Heart left ventricle (tissue), 16 donors: Measurements from ENCODE around the gene DUSP15. TPM values are rescaled to one million over a fixed set of nuclear protein-coding genes. Genes with fewer than 3 reads are reported as not detected.

ENCODE experiments used
- ATAC-seq, 4 donors: fragments of 200-7000 bp; cut with Tn5 transposase; one replicate each; pipeline ENCODE4 v1.9.1; 2020 to 2022; ENCODE audit warnings: moderate library complexity in 4 of 4, mild to moderate bottlenecking in 3 of 4, moderate number of reproducible peaks in 1 of 4
- DNase-seq, 5 donors: peaks; one replicate each; pipeline ENCODE4 v3.0.0-alpha.2; 2020
- H3K27ac ChIP-seq, 12 donors: fragments of 200-600 bp; sonication (generic) in 4 of 12; one replicate each; pipeline versions ENCODE4 v1.5.0 to v1.8.0; 2016 to 2022; ENCODE audit warnings: mild to moderate bottlenecking in 2 of 12
- H3K27me3 ChIP-seq, 9 donors: fragments of 200-600 bp; sonication (generic) in 2 of 9; one replicate each; pipeline versions ENCODE4 v1.5.1 to v1.8.0; 2016 to 2022; ENCODE audit warnings: mild to moderate bottlenecking in 3 of 9
- H3K36me3 ChIP-seq, 9 donors: fragments of 200-600 bp; sonication (generic) in 2 of 9; one replicate each; pipeline versions ENCODE4 v1.5.0 to v1.8.0; 2018 to 2022; ENCODE audit warnings: mild to moderate bottlenecking in 2 of 9
- H3K4me1 ChIP-seq, 12 donors: fragments of 200-600 bp; sonication (generic) in 4 of 12; one replicate each; pipeline versions ENCODE4 v1.5.0 to v1.8.0; 2016 to 2022; ENCODE audit warnings: mild to moderate bottlenecking in 3 of 12
- H3K4me3 ChIP-seq, 12 donors: fragments of 200-600 bp; sonication (generic) in 4 of 12; one replicate each; pipeline versions ENCODE4 v1.5.0 to v1.8.0; 2017 to 2022; ENCODE audit warnings: mild to moderate bottlenecking in 9 of 12, moderate library complexity in 4 of 12
- H3K9me3 ChIP-seq, 12 donors: fragments of 200-600 bp; sonication (generic) in 4 of 12; one replicate each; pipeline versions ENCODE4 v1.5.0 to v1.8.0; 2016 to 2022; ENCODE audit warnings: mild to moderate bottlenecking in 1 of 12
- POLR2A ChIP-seq, 2 donors: fragments of 450-650 bp; IDR thresholded peaks; one replicate each; pipeline ENCODE4 v1.6.1; 2017; ENCODE audit warnings: antibody characterized with exemption in 2 of 2, mild to moderate bottlenecking in 2 of 2, moderate library complexity in 2 of 2
- WGBS, 4 donors: extraction: QIAGEN DNeasy Blood & Tissue Kit in 2 of 4; methylation state at CpG; one replicate each; pipeline versions ENCODE4 v1.1.5 to v1.1.7; 2013 to 2018; 5-methylcytosine and 5-hydroxymethylcytosine counted together
- intact Hi-C, 10 donors: fragments of 100-400 bp; cut with DNase I; formaldehyde crosslinking; loops; one replicate each; pipeline versions ENCODE4 v1.11.1 to v1.14.2; 2022
- polyA plus RNA-seq, 2 donors: library from polyadenylated mRNA; stranded (reverse); fragments of 200-250 nt; gene quantifications; one replicate each; pipeline ENCODE4 v1.2.3, GENCODE V29; 2013
- total RNA-seq, 9 donors: library from RNA; depleted of rRNA in 2 of 9; stranded (reverse); fragments of >200 nt in 2 of 9; fragmentation: NEBNext Ultra II Directional in 3 of 9; extraction: Animal tissue kit (Norgen Biotek cat#: 25700) in 3 of 9; gene quantifications; one replicate each; pipeline versions ENCODE4 v1.1.0 to v1.2.4, GENCODE V29; 2016 to 2023
- TF ChIP-seq, protein P1 (sequence below), 12 donors: fragments of 200-600 bp; sonication (generic) in 4 of 12; IDR thresholded peaks; one replicate each; pipeline versions ENCODE4 v1.5.0 to v1.8.0; 2018 to 2022; ENCODE audit warnings: antibody characterized with exemption in 12 of 12, mild to moderate bottlenecking in 5 of 12
- donor health status: ischemic (EF 13 %, LVEDD 7.1; RV severe dilation, severe dysfunction).
- donor health status: healthy with polysubstance abuse.
- donor health status: DM: no; HTN: yes; CAD: no.
- donor health status: DM: no; HTN: no; CAD: no.
- donor health status: ischemic (EF 25% LVEDD 6.9; RV normal size, moderate dysfunction).
- donor health status: ischemic (EF 25% LVEDD 5.7; RV mildly dilated, moderate dysfunction).
- donor health status: healthy.
- donor health status: DM: yes; HTN: yes; CAD: no.
- donor health status: ischemic (EF 35%, LVEDD 5.7; RV mildly dilated, moderate dysfunction).
- donor health status: nonischemic (EF 11% LVEDD 7.7; RV severe dilation, severe dysfunction).
- donor health status: DM: yes; HTN: yes; CAD: no.
- donor health status: PGD.
- donor health status: ischemic (EF 29% LVEDD 5.4; RV normal size, mild dysfunction).
- donor health status: nonischemic (EF 23%, LVEDD 6.1; RV moderate dilation, normal function).

Gene DUSP15
- total and polyA plus RNA-seq, 11 donors, result 0.68 to 7.4 (median 3.0) TPM

DNA sequence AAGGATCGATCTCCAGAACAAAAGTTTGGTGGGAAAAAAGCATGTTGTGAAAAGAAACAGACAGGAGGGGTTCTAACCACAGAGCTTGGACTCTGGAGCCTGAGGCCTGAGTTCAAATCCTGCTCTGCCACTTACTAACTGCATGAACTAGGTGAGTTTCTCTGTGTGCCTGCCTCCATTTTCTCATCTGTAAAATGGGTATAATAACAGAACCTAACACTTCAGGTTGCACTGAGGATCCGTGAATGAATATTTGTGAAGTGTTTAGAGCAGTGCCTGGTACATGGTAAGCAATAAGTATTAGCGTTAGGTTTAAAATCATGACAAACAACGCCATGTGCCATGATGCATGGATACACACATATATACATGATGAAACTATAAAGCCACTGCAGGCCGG, 36.7 kb upstream of the DUSP15 start:
- TF ChIP-seq, protein P1, sequence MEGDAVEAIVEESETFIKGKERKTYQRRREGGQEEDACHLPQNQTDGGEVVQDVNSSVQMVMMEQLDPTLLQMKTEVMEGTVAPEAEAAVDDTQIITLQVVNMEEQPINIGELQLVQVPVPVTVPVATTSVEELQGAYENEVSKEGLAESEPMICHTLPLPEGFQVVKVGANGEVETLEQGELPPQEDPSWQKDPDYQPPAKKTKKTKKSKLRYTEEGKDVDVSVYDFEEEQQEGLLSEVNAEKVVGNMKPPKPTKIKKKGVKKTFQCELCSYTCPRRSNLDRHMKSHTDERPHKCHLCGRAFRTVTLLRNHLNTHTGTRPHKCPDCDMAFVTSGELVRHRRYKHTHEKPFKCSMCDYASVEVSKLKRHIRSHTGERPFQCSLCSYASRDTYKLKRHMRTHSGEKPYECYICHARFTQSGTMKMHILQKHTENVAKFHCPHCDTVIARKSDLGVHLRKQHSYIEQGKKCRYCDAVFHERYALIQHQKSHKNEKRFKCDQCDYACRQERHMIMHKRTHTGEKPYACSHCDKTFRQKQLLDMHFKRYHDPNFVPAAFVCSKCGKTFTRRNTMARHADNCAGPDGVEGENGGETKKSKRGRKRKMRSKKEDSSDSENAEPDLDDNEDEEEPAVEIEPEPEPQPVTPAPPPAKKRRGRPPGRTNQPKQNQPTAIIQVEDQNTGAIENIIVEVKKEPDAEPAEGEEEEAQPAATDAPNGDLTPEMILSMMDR (IDR thresholded peaks at IDR 0.05), result no peak
- TF ChIP-seq POLR2A (IDR thresholded peaks at IDR 0.05), result no peak
- intact Hi-C loops, result loop anchor here in 1 of 10 donors (5.0 kb wide), 1 partner anchor 40 kb away; no protein-coding TSS in a partner anchor
- DNase-seq, result no peak
- no peak overlapping the region for H3K4me3 ChIP-seq
- H3K27me3 ChIP-seq, result no peaks in the 10 kb centered on the region
- no peak for ATAC-seq
- no peaks in the 10 kb centered on the region for H3K9me3 ChIP-seq
- H3K27ac ChIP-seq, result no peak overlapping the region
- H3K4me1 ChIP-seq, result no peaks in the 10 kb centered on the region
- WGBS, 4 donors, result 87 to 95% (median 89%) methylated on average over 5 of the region's 5 CpGs
- H3K36me3 ChIP-seq, result no peaks in the 10 kb centered on the region

DNA sequence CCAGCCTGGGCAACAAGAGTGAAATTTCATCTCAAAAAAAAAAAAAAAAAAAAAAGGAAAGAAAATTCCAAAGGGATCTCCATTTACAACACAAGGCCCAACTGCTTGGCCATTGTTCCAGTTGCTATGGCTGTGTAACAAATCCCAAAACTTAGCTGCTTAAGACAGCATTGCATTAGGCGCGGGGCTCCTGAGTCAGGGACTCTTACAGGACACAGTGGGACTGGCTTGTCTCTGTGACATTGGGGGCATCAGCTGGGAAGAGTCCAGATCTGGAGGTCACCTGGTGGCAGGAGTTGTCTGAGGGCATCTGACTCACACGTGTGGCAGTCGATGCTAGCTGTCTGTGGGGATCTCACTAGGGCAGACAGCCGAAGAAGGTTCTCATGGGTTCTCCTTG, 35.7 kb upstream of the DUSP15 start:
- DNase-seq (no peak), ATAC-seq (no peak)
- H3K9me3 ChIP-seq, result no peaks in the 10 kb centered on the region
- 67 to 87% (median 76%) methylated on average over 5 of the region's 5 CpGs for WGBS, 4 donors
- no peak overlapping the region for H3K4me3 ChIP-seq
- H3K27me3 ChIP-seq, result no peaks in the 10 kb centered on the region
- no peaks in the 10 kb centered on the region for H3K4me1 ChIP-seq
- no peak overlapping the region for H3K27ac ChIP-seq
- no peak for TF ChIP-seq POLR2A (IDR thresholded peaks at IDR 0.05)
- TF ChIP-seq, protein P1 (IDR thresholded peaks at IDR 0.05), result no peak
- intact Hi-C loops, result loop anchor here in 1 of 10 donors (5.0 kb wide), 1 partner anchor 39 kb away; no protein-coding TSS in a partner anchor
- H3K36me3 ChIP-seq, result no peaks in the 10 kb centered on the region

DNA sequence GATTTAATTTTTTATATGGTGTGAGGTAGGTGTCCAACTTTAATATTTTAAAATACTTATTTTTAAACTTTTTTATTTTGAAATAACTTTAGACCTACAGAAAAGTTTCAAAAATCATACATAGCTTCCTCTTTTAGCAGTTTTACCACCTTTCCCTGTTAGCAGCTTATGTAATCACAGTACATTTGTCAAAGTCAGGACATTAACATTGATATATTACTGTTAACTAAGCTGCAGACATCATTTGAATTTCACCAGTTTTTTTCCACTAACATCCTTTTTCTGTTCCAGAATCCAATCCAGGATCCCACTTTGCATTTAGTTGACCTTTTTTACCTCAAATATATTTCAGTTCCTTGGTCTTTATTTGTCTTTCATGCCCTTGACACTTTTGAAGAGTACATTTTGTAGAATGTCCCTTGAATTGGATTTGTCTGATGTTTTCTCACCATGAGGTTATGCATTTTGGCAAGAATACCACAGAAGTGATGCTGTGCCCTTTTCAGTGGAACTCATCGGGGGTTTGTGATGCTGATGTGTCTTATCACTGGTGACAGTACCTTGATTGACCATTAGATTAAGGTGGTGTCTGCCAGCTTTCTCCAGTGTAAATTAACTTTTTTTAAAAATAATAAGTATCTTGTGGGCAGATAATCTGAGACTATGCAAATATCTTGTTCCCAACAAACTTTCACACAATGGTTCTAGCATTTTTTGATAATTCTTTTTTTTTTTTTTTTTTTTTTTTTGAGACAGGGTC, 33.5 kb upstream of the DUSP15 start:
- H3K27me3 ChIP-seq, result no peaks in the 10 kb centered on the region
- TF ChIP-seq, protein P1 (IDR thresholded peaks at IDR 0.05), result no peak
- TF ChIP-seq POLR2A (IDR thresholded peaks at IDR 0.05), result no peak
- no peaks in the 10 kb centered on the region for H3K9me3 ChIP-seq
- H3K27ac ChIP-seq, result no peak overlapping the region
- no peak overlapping the region for H3K4me3 ChIP-seq
- 42 to 54% (median 51%) methylated on average over 1 of the region's 1 CpG for WGBS, 4 donors
- ATAC-seq (no peak), DNase-seq (no peak)
- H3K36me3 ChIP-seq, result no peaks in the 10 kb centered on the region
- intact Hi-C loops, result no loop called here
- H3K4me1 ChIP-seq, result no peaks in the 10 kb centered on the region

GRCh38 chr20:31901615-31902014, 31.3 kb upstream of the DUSP15 start:
- no peaks in the 10 kb centered on the region for H3K36me3 ChIP-seq
- no peak overlapping the region for H3K4me3 ChIP-seq
- intact Hi-C loops, result no loop called here
- no peak for DNase-seq
- WGBS, 4 donors, result 86 to 90% (median 87%) methylated on average over 6 of the region's 6 CpGs
- no peaks in the 10 kb centered on the region for H3K9me3 ChIP-seq
- no peak for ATAC-seq
- H3K27ac ChIP-seq, result no peak overlapping the region
- no peaks in the 10 kb centered on the region for H3K4me1 ChIP-seq
- TF ChIP-seq POLR2A (IDR thresholded peaks at IDR 0.05), result no peak
- TF ChIP-seq, protein P1 (IDR thresholded peaks at IDR 0.05), result no peak
- H3K27me3 ChIP-seq, result no peaks in the 10 kb centered on the region
